ENCODE measurements around the gene DNM3.

The DNM3 gene

DNA sequence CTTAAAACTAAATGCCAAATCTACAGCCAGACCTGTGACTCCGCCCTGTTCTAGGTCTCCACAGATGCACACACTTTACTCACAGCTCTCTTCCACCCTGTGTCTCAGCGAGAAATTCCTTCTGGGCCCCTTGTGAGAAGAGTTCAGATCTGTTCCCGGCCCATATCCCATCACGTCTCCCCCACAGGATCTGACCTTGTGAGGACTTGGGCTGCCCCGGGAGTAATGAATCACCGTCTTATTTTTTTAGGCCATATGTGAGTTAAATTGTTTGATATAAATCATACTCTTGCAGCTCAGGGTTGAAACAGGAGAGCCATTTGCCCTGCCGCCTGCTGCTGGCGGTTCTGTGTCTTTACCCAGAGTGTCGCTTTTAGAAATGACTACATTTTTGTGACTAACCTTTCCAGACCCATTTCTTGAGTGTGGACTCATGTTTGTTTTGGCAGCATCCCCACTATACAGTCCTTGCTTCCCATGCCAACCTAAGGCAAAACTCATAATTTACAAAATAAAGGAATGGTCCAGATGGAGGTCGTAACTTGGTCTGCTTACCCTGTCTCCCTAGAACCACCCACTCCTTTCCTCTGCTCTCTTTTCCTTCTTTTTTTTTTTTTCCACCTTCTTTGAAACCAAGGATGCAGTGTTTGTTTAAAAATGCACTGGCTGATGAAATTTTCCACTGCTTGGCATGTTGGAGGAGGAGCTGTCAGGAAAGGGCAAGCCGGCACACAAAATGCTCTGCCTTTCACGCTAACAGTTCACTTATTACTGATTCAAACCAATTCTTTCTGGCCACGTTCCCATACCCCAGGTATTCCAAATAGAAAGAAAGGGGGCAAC lies 481.1 kb downstream of the DNM3 start:
- in situ Hi-C loops (cut with MboI; ENCODE audit: low sequenced_read_pairs, unreplicated experiment), result no loop called here
- TF ChIP-seq, protein P1, sequence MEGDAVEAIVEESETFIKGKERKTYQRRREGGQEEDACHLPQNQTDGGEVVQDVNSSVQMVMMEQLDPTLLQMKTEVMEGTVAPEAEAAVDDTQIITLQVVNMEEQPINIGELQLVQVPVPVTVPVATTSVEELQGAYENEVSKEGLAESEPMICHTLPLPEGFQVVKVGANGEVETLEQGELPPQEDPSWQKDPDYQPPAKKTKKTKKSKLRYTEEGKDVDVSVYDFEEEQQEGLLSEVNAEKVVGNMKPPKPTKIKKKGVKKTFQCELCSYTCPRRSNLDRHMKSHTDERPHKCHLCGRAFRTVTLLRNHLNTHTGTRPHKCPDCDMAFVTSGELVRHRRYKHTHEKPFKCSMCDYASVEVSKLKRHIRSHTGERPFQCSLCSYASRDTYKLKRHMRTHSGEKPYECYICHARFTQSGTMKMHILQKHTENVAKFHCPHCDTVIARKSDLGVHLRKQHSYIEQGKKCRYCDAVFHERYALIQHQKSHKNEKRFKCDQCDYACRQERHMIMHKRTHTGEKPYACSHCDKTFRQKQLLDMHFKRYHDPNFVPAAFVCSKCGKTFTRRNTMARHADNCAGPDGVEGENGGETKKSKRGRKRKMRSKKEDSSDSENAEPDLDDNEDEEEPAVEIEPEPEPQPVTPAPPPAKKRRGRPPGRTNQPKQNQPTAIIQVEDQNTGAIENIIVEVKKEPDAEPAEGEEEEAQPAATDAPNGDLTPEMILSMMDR (IDR thresholded peaks at IDR 0.05; ENCODE audit: borderline replicate concordance, control extremely low read depth, extremely low read depth, insufficient read depth, missing control alignments), result no peak
- DNase-seq (ENCODE audit: low spot score), result no peak

DNA sequence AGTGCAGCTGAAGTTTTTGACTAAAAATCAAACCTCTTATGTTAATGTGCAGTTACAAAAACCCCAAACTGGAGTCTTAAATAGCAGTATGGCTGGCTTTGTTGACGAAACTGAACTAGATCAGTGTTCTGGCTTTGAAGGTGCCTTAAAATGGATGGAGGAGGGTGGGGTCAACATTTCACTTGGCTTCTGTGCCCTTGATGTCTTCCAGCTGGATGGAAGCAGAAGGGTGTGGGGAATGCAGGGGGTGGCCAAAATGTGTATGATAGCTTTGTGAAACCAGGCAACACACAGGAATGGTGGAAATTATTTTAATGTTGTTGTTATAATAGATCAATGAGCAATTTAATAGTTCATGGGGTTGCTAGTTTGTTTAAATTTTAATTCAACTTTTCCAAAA lies 482.4 kb downstream of the DNM3 start:
- in situ Hi-C loops (cut with MboI; ENCODE audit: low sequenced_read_pairs, unreplicated experiment), result no loop called here
- TF ChIP-seq, protein P1 (IDR thresholded peaks at IDR 0.05; ENCODE audit: borderline replicate concordance, control extremely low read depth, extremely low read depth, insufficient read depth, missing control alignments), result no peak
- no peak for DNase-seq (ENCODE audit: low spot score)

DNA sequence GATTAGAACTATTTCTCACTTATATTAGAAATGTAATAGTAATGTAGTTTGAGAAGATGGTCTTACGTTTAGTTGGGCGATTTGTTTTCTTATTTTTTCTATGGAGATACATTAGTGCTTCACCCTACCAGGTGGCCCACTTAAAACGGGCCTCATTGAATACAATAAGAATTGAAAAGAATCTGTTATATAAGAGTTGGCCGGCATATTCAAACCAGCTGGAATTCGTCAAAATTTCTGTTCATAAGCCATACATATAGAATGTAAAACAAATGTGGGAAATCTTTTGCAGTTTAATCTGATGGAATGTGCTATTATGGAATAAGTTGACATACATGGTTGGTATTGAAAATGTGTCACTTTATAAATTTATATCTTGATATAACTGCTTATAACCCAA lies 482.8 kb downstream of the DNM3 start:
- DNase-seq (ENCODE audit: low spot score), result no peak
- in situ Hi-C loops (cut with MboI; ENCODE audit: low sequenced_read_pairs, unreplicated experiment), result no loop called here
- TF ChIP-seq, protein P1 (IDR thresholded peaks at IDR 0.05; ENCODE audit: borderline replicate concordance, control extremely low read depth, extremely low read depth, insufficient read depth, missing control alignments), result no peak

DNA sequence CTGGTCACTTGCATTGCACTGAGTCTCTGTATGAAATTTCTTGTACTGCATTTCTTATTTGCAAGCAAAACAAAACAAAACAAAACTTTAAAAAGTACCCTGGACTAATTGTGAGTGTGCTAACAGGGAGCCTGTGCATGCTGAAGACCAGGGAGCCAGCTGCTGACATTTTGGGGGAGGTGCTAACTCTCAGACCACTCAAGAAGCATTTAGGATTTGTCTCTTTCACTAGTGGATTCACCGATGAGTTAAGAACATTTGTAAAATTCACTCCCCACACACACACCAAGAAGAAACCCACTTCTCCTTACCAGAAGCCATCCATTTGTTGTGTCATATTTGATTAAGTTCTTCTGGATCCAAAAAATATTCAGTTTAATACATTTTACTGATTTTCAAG lies 483.5 kb downstream of the DNM3 start:
- in situ Hi-C loops (cut with MboI; ENCODE audit: low sequenced_read_pairs, unreplicated experiment), result no loop called here
- DNase-seq (ENCODE audit: low spot score), result no peak
- TF ChIP-seq, protein P1 (IDR thresholded peaks at IDR 0.05; ENCODE audit: borderline replicate concordance, control extremely low read depth, extremely low read depth, insufficient read depth, missing control alignments), result no peak

DNA sequence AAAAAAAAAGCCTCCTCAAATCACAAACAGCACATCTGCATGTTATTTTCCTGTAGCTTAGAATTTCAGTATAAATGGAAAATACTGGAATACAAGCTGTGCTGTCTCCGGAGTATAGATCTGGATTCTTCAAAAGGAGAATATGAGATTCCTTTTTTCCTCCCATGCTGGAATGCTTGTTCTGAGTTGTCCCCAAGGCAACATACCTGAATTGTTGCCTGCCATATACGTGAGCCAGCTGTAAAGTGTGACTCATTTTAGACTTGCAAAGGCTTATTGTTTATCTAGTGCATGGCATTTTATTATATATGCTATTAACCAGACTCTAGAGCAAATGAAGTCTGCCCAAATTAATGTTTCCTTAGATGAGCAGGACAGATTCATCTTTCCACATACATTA lies 484.2 kb downstream of the DNM3 start:
- TF ChIP-seq, protein P1 (IDR thresholded peaks at IDR 0.05; ENCODE audit: borderline replicate concordance, control extremely low read depth, extremely low read depth, insufficient read depth, missing control alignments), result no peak
- in situ Hi-C loops (cut with MboI; ENCODE audit: low sequenced_read_pairs, unreplicated experiment), result no loop called here
- DNase-seq (ENCODE audit: low spot score), result no peak

DNA sequence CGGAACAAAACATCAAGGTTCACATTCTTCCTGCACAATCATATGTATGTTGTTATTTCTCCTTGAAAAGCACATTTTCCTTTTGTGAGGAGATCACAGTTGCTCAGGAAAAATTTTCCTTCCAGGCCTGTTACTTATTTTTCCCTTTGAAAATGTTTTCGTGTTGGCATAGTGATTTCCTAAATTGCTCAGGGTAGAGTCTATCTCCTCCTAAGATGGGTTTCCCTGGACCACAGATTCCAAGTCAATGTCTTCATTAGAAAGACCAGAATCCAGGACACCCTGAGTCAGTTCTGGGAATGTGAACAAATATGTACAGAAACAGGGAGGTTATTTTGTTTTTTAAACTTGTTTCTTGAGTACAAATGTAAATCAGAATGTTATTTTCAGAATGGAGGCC lies 484.8 kb downstream of the DNM3 start:
- TF ChIP-seq, protein P1 (IDR thresholded peaks at IDR 0.05; ENCODE audit: borderline replicate concordance, control extremely low read depth, extremely low read depth, insufficient read depth, missing control alignments), result no peak
- DNase-seq (ENCODE audit: low spot score), result no peak
- in situ Hi-C loops (cut with MboI; ENCODE audit: low sequenced_read_pairs, unreplicated experiment), result no loop called here

Measured in GM13976 (cell line).